Testis (tissue), 3 donors: ENCODE results near the gene RBBP8. TPM values are rescaled to one million over a fixed set of nuclear protein-coding genes. Genes with fewer than 3 reads are reported as not detected.

Source experiments
- DNase-seq: peaks from one replicate; pipeline ENCODE4 v3.0.0-alpha.2; 2019
- H3K27ac ChIP-seq, 2 donors: fragments of 200-600 bp; sonication (generic); one replicate each; pipeline ENCODE4 v1.5.1; 2019
- H3K27me3 ChIP-seq: fragments of 200-600 bp; sonication (generic); one replicate; pipeline ENCODE4 v1.5.1; 2019
- H3K36me3 ChIP-seq: fragments of 200-600 bp; sonication (generic); one replicate; pipeline ENCODE4 v1.5.1; 2017; ENCODE audit warnings: low read depth; ENCODE audit errors: missing control alignments
- H3K4me1 ChIP-seq: fragments of 200-600 bp; sonication (generic); one replicate; pipeline ENCODE4 v1.5.1; 2019
- H3K4me3 ChIP-seq, 2 donors: fragments of 200-600 bp; sonication (generic); one replicate each; pipeline ENCODE4 v1.5.1; 2017 to 2019
- H3K9me3 ChIP-seq: fragments of 200-600 bp; sonication (generic); one replicate; pipeline ENCODE4 v1.5.1; 2017
- CTCF ChIP-seq, 3 experiments: fragments of 450-650 bp in 2 of 3; fragments of 200-600 bp in 1 of 3; sonication (generic) in 1 of 3; IDR thresholded peaks; one replicate each; pipeline ENCODE4 v1.5.1; 2016 to 2019; ENCODE audit warnings: antibody characterized with exemption in 3 of 3, mild to moderate bottlenecking in 2 of 3, moderate library complexity in 1 of 3
- POLR2A ChIP-seq: fragments of 450-650 bp; IDR thresholded peaks from one replicate; pipeline ENCODE4 v1.6.1; 2017; ENCODE audit warnings: antibody characterized with exemption, mild to moderate bottlenecking, moderate library complexity
- WGBS, 2 donors: methylation state at CpG; one replicate each; pipeline ENCODE4 v1.1.5; 2018; 5-methylcytosine and 5-hydroxymethylcytosine counted together
- intact Hi-C: fragments of 100-400 bp; cut with DNase I; formaldehyde crosslinking; loops from one replicate; pipeline ENCODE4 v1.15.1; 2023; ENCODE audit warnings: low total_unique reads
- polyA plus RNA-seq: library from polyadenylated mRNA; stranded (reverse); fragments of 350-450 nt; fragmentation: Illumina TruSeq; extraction: RNeasy Lipid Tissue Mini Kit (QIAGEN cat#74804); gene quantifications from one replicate; pipeline ENCODE4 v1.2.3, GENCODE V29; 2014; ENCODE audit warnings: low read depth, low replicate concordance; ENCODE audit not compliant: insufficient read depth
- total RNA-seq, 2 donors: library from RNA; depleted of rRNA; stranded (reverse); fragments of >200 nt; gene quantifications; one replicate each; pipeline ENCODE4 v1.2.3, GENCODE V29; 2016

RBBP8 gene
- total and polyA plus RNA-seq, 3 donors from 2014 or later = 24.7 to 76.4 (median 45.7) TPM

- WGBS, 2 donors = 87 to 89% methylated on average over 3 of the region's 3 CpGs
Observed at GRCh38 chr18:22914633-22915032, 18.5 kb upstream of the RBBP8 start.

GRCh38 chr18:22915337-22915736 is 17.8 kb upstream of the RBBP8 start:
- intact Hi-C loops = no loop called here
- Histone ChIP-seq H3K4me1 (no peaks in the 10 kb centered on the region), H3K27me3 (no peaks in the 10 kb centered on the region), H3K27ac (no peak overlapping the region), H3K4me3 (no peak overlapping the region), H3K36me3 (no peaks in the 10 kb centered on the region), H3K9me3 (no peaks in the 10 kb centered on the region)
- DNase-seq = no peak
- TF ChIP-seq POLR2A (no peak), CTCF (IDR thresholded peaks at IDR 0.05) (no peak)

More at GRCh38 chr18:22914633-22915032, 18.5 kb upstream of the RBBP8 start:
- no peak for TF ChIP-seq POLR2A
- TF ChIP-seq CTCF (IDR thresholded peaks at IDR 0.05) = no peak
- Histone ChIP-seq H3K27me3 (no peaks in the 10 kb centered on the region), H3K27ac (no peak overlapping the region), H3K4me1 (no peaks in the 10 kb centered on the region), H3K36me3 (no peaks in the 10 kb centered on the region), H3K9me3 (no peaks in the 10 kb centered on the region), H3K4me3 (no peak overlapping the region)
- intact Hi-C loops = no loop called here
- DNase-seq = no peak

- H3K36me3 ChIP-seq = no peaks in the 10 kb centered on the region
- H3K27ac ChIP-seq = no peak overlapping the region
- no peaks in the 10 kb centered on the region for H3K4me1 ChIP-seq
- intact Hi-C loops = no loop called here
- H3K9me3 ChIP-seq = no peaks in the 10 kb centered on the region
- no peak for DNase-seq
- H3K27me3 ChIP-seq = no peaks in the 10 kb centered on the region
- WGBS, 2 donors = 55 to 58% methylated on average over 3 of the region's 3 CpGs
- H3K4me3 ChIP-seq = no peak overlapping the region
- TF ChIP-seq CTCF (IDR thresholded peaks at IDR 0.05) (no peak), POLR2A (no peak)
Observed at GRCh38 chr18:22921772-22922171, 11.4 kb upstream of the RBBP8 start.

- DNase-seq = no peak
- intact Hi-C loops = no loop called here
- Histone ChIP-seq H3K27me3 (no peaks in the 10 kb centered on the region), H3K36me3 (no peaks in the 10 kb centered on the region), H3K9me3 (no peaks in the 10 kb centered on the region), H3K4me3 (no peak overlapping the region), H3K4me1 (no peaks in the 10 kb centered on the region), H3K27ac (no peak overlapping the region)
- 92 to 97% methylated on average over 2 of the region's 2 CpGs for WGBS, 2 donors
- TF ChIP-seq CTCF (IDR thresholded peaks at IDR 0.05) (no peak), POLR2A (no peak)
Observed at GRCh38 chr18:22924589-22924988, 8.5 kb upstream of the RBBP8 start.

- no peaks in the 10 kb centered on the region for H3K9me3 ChIP-seq
- TF ChIP-seq POLR2A = no peak
- TF ChIP-seq CTCF (IDR thresholded peaks at IDR 0.05) = no peak
- 74 to 78% methylated on average over 4 of the region's 4 CpGs for WGBS, 2 donors
- no peaks in the 10 kb centered on the region for H3K4me1 ChIP-seq
- DNase-seq = no peak
- H3K36me3 ChIP-seq = no peaks in the 10 kb centered on the region
- H3K4me3 ChIP-seq = no peak overlapping the region
- intact Hi-C loops = no loop called here
- no peak overlapping the region for H3K27ac ChIP-seq
- no peaks in the 10 kb centered on the region for H3K27me3 ChIP-seq
Observed at GRCh38 chr18:22926454-22926853, 6.7 kb upstream of the RBBP8 start.
